ENCODE measurements around the gene THAP7. TPM values are rescaled to one million over a fixed set of nuclear protein-coding genes. Genes with fewer than 3 reads are reported as not detected.

THAP7 gene
- total RNA-seq, 4 donors from 2014 or later: 33.2 to 42.4 (median 39.1) TPM

DNA sequence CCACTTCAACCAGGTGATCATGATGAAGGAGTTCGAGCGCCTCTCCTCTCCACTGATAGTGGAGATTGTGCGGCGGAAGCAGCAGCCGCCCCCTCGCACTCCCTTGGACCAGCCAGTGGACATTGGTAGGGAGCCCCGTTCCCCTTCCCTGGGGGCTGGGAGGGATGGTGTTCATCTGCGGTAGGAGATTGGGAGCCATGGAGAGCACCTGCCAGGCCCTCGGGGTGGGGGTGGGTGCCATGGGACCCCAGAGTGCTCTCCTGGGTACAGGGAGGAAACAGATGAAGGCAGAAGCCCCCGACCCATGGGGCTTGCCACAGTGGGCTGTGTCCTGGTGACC is 7.0 kb downstream of the THAP7 start:
- TF ChIP-seq, protein P1, sequence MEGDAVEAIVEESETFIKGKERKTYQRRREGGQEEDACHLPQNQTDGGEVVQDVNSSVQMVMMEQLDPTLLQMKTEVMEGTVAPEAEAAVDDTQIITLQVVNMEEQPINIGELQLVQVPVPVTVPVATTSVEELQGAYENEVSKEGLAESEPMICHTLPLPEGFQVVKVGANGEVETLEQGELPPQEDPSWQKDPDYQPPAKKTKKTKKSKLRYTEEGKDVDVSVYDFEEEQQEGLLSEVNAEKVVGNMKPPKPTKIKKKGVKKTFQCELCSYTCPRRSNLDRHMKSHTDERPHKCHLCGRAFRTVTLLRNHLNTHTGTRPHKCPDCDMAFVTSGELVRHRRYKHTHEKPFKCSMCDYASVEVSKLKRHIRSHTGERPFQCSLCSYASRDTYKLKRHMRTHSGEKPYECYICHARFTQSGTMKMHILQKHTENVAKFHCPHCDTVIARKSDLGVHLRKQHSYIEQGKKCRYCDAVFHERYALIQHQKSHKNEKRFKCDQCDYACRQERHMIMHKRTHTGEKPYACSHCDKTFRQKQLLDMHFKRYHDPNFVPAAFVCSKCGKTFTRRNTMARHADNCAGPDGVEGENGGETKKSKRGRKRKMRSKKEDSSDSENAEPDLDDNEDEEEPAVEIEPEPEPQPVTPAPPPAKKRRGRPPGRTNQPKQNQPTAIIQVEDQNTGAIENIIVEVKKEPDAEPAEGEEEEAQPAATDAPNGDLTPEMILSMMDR (IDR thresholded peaks at IDR 0.05): no peak
- TF ChIP-seq POLR2A (IDR thresholded peaks at IDR 0.05; ENCODE audit: low read depth): no peak
- no peak for TF ChIP-seq POLR2AphosphoS5 (IDR thresholded peaks at IDR 0.05)
- no peak for TF ChIP-seq EP300 (IDR thresholded peaks at IDR 0.05)
- no peaks in the 10 kb centered on the region for H3K27me3 ChIP-seq
- H3K4me1 ChIP-seq: peaks cover 5 to 14% (median 6%) of the 10 kb centered on the region in 4 donors
- H3K27ac ChIP-seq (replicated peaks in 1 of 4): no peak overlapping the region
- H3K9me3 ChIP-seq: no peaks in the 10 kb centered on the region
- H3K4me3 ChIP-seq: no peak overlapping the region
- WGBS: 98% methylated on average over 6 of the region's 10 CpGs
- peaks cover 29 to 99% (median 97%) of the 10 kb centered on the region in 4 donors for H3K36me3 ChIP-seq
- DNase-seq (ENCODE audit: extremely low spot score): no peak
- intact Hi-C loops (cut with DNase I): no loop called here

- Histone ChIP-seq H3K4me1 (peaks cover 0 to 8% (median under 1%) of the 10 kb centered on the region in 4 donors), H3K9me3 (no peaks in the 10 kb centered on the region), H3K4me3 (no peak overlapping the region), H3K36me3 (peaks cover 27 to 99% (median 93%) of the 10 kb centered on the region in 4 donors), H3K27ac (replicated peaks in 1 of 4) (no peak overlapping the region), H3K27me3 (no peaks in the 10 kb centered on the region)
- WGBS: 93% methylated on average over 24 of the region's 30 CpGs
- no peak for TF ChIP-seq POLR2AphosphoS5 (IDR thresholded peaks at IDR 0.05)
- TF ChIP-seq, protein P1 (IDR thresholded peaks at IDR 0.05): no peak
- TF ChIP-seq EP300 (IDR thresholded peaks at IDR 0.05): no peak
- TF ChIP-seq POLR2A (IDR thresholded peaks at IDR 0.05; ENCODE audit: low read depth): no peak
- DNase-seq (ENCODE audit: extremely low spot score): no peak
- intact Hi-C loops (cut with DNase I): no loop called here
Measured at GRCh38 chr22:20994128-20994901, 7.6 kb downstream of the THAP7 start.

GRCh38 chr22:20993304-20994127 is 8.4 kb downstream of the THAP7 start:
- DNase-seq (ENCODE audit: extremely low spot score): no peak
- 90% methylated on average over 18 of the region's 29 CpGs for WGBS
- Histone ChIP-seq H3K4me3 (no peak overlapping the region), H3K36me3 (peaks cover 27 to 99% (median 92%) of the 10 kb centered on the region in 4 donors), H3K27me3 (no peaks in the 10 kb centered on the region), H3K27ac (replicated peaks in 1 of 4) (no peak overlapping the region), H3K4me1 (peaks cover 0 to under 1% (median 0%) of the 10 kb centered on the region in 4 donors), H3K9me3 (no peaks in the 10 kb centered on the region)
- intact Hi-C loops (cut with DNase I): no loop called here
- TF ChIP-seq POLR2AphosphoS5 (IDR thresholded peaks at IDR 0.05) (no peak), EP300 (IDR thresholded peaks at IDR 0.05) (no peak), POLR2A (IDR thresholded peaks at IDR 0.05; ENCODE audit: low read depth) (no peak)
- TF ChIP-seq, protein P1 (IDR thresholded peaks at IDR 0.05): no peak

- 85% methylated on average over 18 of the region's 21 CpGs for WGBS
- Histone ChIP-seq H3K36me3 (peaks cover 33 to 99% (median 92%) of the 10 kb centered on the region in 4 donors), H3K4me3 (no peak overlapping the region), H3K27me3 (no peaks in the 10 kb centered on the region), H3K4me1 (no peaks in the 10 kb centered on the region), H3K9me3 (no peaks in the 10 kb centered on the region), H3K27ac (replicated peaks in 1 of 4) (no peak overlapping the region)
- TF ChIP-seq POLR2AphosphoS5 (IDR thresholded peaks at IDR 0.05) (no peak), EP300 (IDR thresholded peaks at IDR 0.05) (no peak), POLR2A (IDR thresholded peaks at IDR 0.05; ENCODE audit: low read depth) (no peak)
- DNase-seq (ENCODE audit: extremely low spot score): no peak
- intact Hi-C loops (cut with DNase I): no loop called here
Measured at GRCh38 chr22:20992456-20993303, 9.2 kb downstream of the THAP7 start.

Measured in esophagus muscularis mucosa (tissue), 4 donors.